ENCODE results near the gene C11orf97.
"Not testable (repeated sequence)": the region's sequence is repeated elsewhere in the genome, so short reads cannot be mapped to it uniquely, and the experiment has no call there.

C11orf97 gene

DNA sequence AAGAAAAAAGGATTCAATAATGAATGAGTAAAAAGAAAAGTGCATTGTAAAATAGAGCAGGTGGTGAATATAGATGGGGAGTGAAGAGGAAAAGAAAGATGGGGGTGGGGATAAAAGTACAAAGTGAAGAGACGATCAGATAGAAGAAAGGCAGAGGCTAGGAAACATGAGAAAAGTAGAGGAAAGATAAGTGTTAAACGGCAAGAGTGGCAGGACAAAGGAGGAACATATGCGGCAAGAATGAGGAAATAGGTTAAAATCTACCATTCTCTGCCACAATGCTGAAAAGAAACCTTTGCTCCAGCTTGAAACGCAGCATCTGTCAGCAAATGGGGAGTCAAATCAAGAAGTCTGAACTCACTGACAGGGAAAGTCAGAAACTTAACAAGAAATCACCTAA is 38.3 kb downstream of the C11orf97 start:
- intact Hi-C loops (cut with DNase I; ENCODE audit: low total_unique reads): no loop called here
- no peak for TF ChIP-seq CTCF (IDR thresholded peaks at IDR 0.05)
- H3K4me1 ChIP-seq: peaks cover 0 to 41% (median 18%) of the 10 kb centered on the region in 4 donors
- no peak overlapping the region for H3K4me3 ChIP-seq
- no peaks in the 10 kb centered on the region for H3K27me3 ChIP-seq
- no peaks in the 10 kb centered on the region for H3K36me3 ChIP-seq
- no peak for DNase-seq
- no peaks in the 10 kb centered on the region for H3K9me3 ChIP-seq
- no peak overlapping the region for H3K27ac ChIP-seq

- no peak for DNase-seq
- intact Hi-C loops (cut with DNase I; ENCODE audit: low total_unique reads): no loop called here
- H3K27me3 ChIP-seq: no peaks in the 10 kb centered on the region
Measured at GRCh38 chr11:94553938-94554337, 41.7 kb downstream of the C11orf97 start.

DNA sequence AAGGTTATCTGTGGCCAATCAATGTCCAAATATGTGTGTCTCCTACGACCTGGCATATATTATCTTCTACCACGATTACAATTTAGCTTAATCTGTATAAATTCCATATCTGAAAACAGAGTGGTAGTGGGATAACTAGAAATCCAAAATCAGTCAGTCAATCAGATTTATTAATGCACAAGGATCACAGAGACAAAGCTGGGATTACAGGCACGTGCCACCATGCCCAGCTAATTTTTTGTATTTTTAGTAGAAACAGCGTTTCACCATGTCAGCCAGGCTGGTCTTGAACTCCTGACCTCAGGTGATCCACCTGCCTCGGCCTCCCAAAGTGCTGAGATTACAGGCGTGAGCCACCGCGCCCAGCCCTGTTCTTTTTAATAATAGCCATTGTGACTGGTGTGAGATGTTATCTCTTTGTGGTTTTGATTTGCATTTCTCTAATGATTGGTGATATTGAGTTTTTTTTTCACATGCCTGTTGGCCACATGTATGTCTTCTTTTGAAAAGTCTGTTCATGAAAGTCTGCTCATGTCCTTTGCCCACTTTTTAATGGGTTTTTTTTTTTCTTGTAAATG is 43.6 kb downstream of the C11orf97 start:
- H3K36me3 ChIP-seq; DNase-seq; H3K27ac ChIP-seq; intact Hi-C loops (cut with DNase I; ENCODE audit: low total_unique reads); H3K4me3 ChIP-seq; H3K27me3 ChIP-seq; H3K9me3 ChIP-seq: not testable (repeated sequence)
- H3K4me1 ChIP-seq: peaks cover 0 to 31% (median 2%) of the 10 kb centered on the region in 4 donors

More at GRCh38 chr11:94553938-94554337, 41.7 kb downstream of the C11orf97 start:
- no peak for TF ChIP-seq CTCF (IDR thresholded peaks at IDR 0.05)
- H3K36me3 ChIP-seq: no peaks in the 10 kb centered on the region
- peaks cover 0 to 35% (median 6%) of the 10 kb centered on the region in 4 donors for H3K4me1 ChIP-seq
- no peak overlapping the region for H3K27ac ChIP-seq
- no peaks in the 10 kb centered on the region for H3K9me3 ChIP-seq
- H3K4me3 ChIP-seq: no peak overlapping the region

DNA sequence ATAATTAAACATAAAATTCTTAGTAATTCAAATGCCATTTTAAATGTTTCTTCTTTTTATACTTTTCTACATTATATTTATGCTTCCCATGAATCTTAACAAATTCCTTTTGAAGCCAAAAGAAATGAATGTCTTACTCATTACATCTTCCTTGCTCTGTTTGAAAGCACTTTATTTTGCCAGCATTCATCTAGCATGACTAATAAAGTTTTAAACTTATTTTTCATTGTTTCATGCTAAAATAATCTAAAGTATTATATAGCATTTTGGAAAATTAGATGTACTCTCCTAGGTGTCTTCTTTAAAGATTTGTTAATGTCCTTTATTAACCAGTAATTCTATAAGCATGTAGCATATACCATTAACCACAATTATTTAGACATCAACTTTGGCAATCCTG is 45.2 kb downstream of the C11orf97 start:
- intact Hi-C loops (cut with DNase I; ENCODE audit: low total_unique reads): no loop called here
- H3K27ac ChIP-seq: peak overlapping the region in 1 of 2 donors; percentile 24
- H3K9me3 ChIP-seq: no peaks in the 10 kb centered on the region
- no peaks in the 10 kb centered on the region for H3K27me3 ChIP-seq
- no peak for TF ChIP-seq CTCF (IDR thresholded peaks at IDR 0.05)
- H3K4me3 ChIP-seq: no peak overlapping the region
- DNase-seq: no peak
- no peaks in the 10 kb centered on the region for H3K36me3 ChIP-seq
- H3K4me1 ChIP-seq: peaks cover 0 to 31% (median 2%) of the 10 kb centered on the region in 4 donors

DNA sequence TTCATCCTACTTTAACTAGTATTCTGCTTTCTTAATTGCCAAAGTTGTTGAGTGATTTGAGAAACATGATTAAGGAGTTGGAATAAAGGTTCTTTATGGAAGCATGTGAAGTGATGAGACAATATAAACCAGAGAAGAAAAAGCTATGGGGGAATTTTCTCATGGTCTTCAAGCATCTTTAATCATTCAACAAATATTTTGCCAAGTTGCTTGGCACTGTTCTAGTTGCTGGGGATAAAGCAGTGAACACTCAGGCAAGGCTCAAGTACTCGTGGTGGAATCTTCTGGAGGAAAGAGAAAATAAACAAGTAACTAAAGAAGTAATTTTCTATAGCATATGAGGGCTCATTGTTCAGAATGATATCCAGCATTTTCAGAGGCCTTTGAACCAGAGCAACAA is 45.7 kb downstream of the C11orf97 start:
- no peak for TF ChIP-seq CTCF (IDR thresholded peaks at IDR 0.05)
- Histone ChIP-seq H3K4me3 (no peak overlapping the region), H3K27me3 (no peaks in the 10 kb centered on the region), H3K27ac (no peak overlapping the region), H3K36me3 (no peaks in the 10 kb centered on the region), H3K9me3 (no peaks in the 10 kb centered on the region), H3K4me1 (peaks cover 0 to 34% (median 4%) of the 10 kb centered on the region in 4 donors)
- no peak for DNase-seq
- intact Hi-C loops (cut with DNase I; ENCODE audit: low total_unique reads): no loop called here

DNA sequence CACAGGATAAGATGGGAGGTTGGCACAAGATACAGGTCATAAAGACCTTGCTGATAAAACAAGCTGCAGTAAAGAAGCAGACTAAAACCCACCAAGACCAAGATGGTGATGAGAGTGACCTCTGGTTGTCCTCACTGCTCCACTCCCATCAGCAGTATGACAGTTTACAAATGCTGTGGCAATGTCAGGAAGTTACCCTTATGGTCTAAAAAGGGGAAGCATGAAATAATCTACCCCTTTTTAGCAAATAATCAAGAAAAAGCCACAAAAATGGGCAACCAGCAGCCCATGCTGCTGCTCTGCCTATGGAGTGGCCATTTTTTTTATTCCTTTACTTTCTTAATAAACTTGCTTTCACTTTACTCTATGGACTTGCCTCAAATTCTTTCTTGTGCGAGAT is 46.2 kb downstream of the C11orf97 start:
- no peak for TF ChIP-seq CTCF (IDR thresholded peaks at IDR 0.05)
- H3K27me3 ChIP-seq: no peaks in the 10 kb centered on the region
- intact Hi-C loops (cut with DNase I; ENCODE audit: low total_unique reads): no loop called here
- H3K9me3 ChIP-seq: no peaks in the 10 kb centered on the region
- no peak overlapping the region for H3K4me3 ChIP-seq
- H3K4me1 ChIP-seq: peaks cover 0 to 39% (median 5%) of the 10 kb centered on the region in 4 donors
- H3K27ac ChIP-seq: no peak overlapping the region
- H3K36me3 ChIP-seq: no peaks in the 10 kb centered on the region
- no peak for DNase-seq
